DMS 273 treated with DMSO at 0.1 percent for 48 hours (cell line): Measurements from ENCODE around the gene CUEDC1.

Experiments
- DNase-seq: peaks from one replicate; lab custom pipeline; 2025; lab: John Stamatoyannopoulos, UW

Gene CUEDC1

GRCh38 chr17:57832314-57833178, 122.7 kb downstream of the CUEDC1 start:
- DNase-seq = no peak

- DNase-seq = no peak
These were observed 124.3 kb downstream of the CUEDC1 start for GRCh38 chr17:57830880-57831279.

GRCh38 chr17:57823469-57824401, 131.5 kb downstream of the CUEDC1 start:
- DNase-seq = no peak

- no peak for DNase-seq
These were observed 135.3 kb downstream of the CUEDC1 start for GRCh38 chr17:57819867-57820266.

GRCh38 chr17:57819285-57819684, 135.9 kb downstream of the CUEDC1 start:
- no peak for DNase-seq

GRCh38 chr17:57818066-57818465, 137.1 kb downstream of the CUEDC1 start:
- no peak for DNase-seq

GRCh38 chr17:57817299-57817698, 137.9 kb downstream of the CUEDC1 start:
- DNase-seq = no peak

GRCh38 chr17:57814421-57814820, 140.8 kb downstream of the CUEDC1 start:
- no peak for DNase-seq

GRCh38 chr17:57811638-57812280, 143.5 kb downstream of the CUEDC1 start:
- no peak for DNase-seq
